ENCODE results near the gene PRKCZ.

Gene PRKCZ

DNA sequence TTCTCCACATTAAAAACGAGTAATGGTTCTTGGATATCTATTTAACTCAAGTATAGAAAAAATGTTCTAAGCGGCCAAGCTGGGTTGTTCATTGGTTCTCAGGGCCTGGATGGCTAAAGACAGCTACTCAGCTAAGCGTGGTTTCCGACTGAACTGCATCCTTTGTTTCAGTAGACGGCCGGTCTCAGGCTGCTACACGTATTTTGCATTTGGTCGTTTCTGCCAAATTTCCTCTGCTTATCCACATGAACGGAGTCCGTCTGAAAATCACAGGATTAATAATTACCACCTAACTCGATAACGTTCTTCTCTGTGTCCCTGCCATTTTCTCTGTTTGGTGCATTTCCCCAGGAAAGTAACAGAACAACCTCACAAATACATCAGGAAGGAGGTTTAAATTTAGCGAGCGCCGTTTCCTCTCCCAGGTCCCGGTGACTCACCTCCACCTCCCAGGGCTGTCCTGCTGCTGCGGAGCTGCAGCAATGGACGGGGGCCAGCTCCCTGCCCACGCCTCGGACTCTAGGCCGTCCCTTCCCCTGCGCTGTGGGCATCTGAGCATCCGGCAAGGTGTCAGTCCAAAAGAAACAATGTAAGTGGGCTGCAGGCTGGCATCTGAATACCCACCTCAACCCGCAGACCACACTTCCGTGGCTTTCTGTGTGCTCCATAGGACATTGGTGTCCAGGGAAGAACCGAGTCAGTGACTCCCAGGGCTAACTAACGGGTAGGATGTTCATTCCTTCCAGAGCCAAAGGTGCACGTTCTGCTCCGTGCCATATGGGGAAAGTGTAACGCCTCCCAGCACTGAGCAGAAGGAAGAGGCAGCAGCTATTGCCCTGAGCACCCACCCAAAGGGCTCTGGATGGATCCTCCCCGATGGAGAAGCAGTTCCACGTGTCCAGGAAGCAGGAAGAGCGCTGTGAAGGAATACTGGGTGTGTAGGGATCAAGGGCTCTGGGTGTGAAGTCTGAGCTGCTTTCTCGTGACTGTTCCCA is 35.2 kb upstream of the PRKCZ start:
- Histone ChIP-seq H3K18ac (ENCODE audit: low read length) (no peak overlapping the region), H4K8ac (ENCODE audit: low read depth, low read length) (no peak overlapping the region), H2AK5ac (ENCODE audit: low read depth, low read length) (no peak overlapping the region), H2BK15ac (ENCODE audit: low read length) (no peak overlapping the region), H2AFZ (ENCODE audit: low read length) (no peak overlapping the region), H3K23ac (ENCODE audit: low read depth, low read length, poor library complexity) (no peak overlapping the region), H2BK12ac (ENCODE audit: low read length) (no peak overlapping the region), H3K27ac (replicated peaks; ENCODE audit: low read length) (no peak overlapping the region), H3K14ac (ENCODE audit: low read length) (no peak overlapping the region), H3K9ac (ENCODE audit: low read depth, low read length, poor library complexity) (no peak overlapping the region), H3K9me3 (replicated peaks in 1 of 2; ENCODE audit: control insufficient read depth in 2 of 2, insufficient read depth in 1 of 2, low read depth in 1 of 2, low read length in 2 of 2) (no peaks in the 10 kb centered on the region), H3K36me3 (replicated peaks in 1 of 2; ENCODE audit: control insufficient read depth in 2 of 2, insufficient read depth in 2 of 2, low read length in 2 of 2) (no peaks in the 10 kb centered on the region), H3K4ac (ENCODE audit: low read length) (no peak overlapping the region), H3K4me3 (ENCODE audit: low read length in 2 of 2) (no peak overlapping the region), H3K4me2 (ENCODE audit: insufficient read depth, low read length, poor library complexity, severe bottlenecking) (no peak overlapping the region), H3K79me1 (ENCODE audit: low read depth, low read length) (no peaks in the 10 kb centered on the region), H2BK120ac (ENCODE audit: low read depth, low read length) (no peak overlapping the region), H3K27me3 (ENCODE audit: control insufficient read depth in 3 of 3, insufficient read depth in 3 of 3, low read depth in 1 of 3, low read length in 3 of 3) (peaks cover 6 to 62% (median 20%) of the 10 kb centered on the region in 3 experiments), H3K4me1 (ENCODE audit: control insufficient read depth in 2 of 2, insufficient read depth in 1 of 2, low read depth in 1 of 2, low read length in 2 of 2) (peaks cover 0 to 2% of the 10 kb centered on the region in 2 donors), H2BK5ac (ENCODE audit: low read length) (no peak overlapping the region), H4K91ac (ENCODE audit: low read depth, low read length, poor library complexity) (no peak overlapping the region)
- no CpG with 5 or more reads among the region's 34 CpGs for WGBS, 2 donors (ENCODE audit: extremely low coverage in 2 of 2, insufficient read length in 2 of 2, insufficient replicate concordance in 1 of 2)
- DNase-seq (ENCODE audit: low spot score) = no peak

DNA sequence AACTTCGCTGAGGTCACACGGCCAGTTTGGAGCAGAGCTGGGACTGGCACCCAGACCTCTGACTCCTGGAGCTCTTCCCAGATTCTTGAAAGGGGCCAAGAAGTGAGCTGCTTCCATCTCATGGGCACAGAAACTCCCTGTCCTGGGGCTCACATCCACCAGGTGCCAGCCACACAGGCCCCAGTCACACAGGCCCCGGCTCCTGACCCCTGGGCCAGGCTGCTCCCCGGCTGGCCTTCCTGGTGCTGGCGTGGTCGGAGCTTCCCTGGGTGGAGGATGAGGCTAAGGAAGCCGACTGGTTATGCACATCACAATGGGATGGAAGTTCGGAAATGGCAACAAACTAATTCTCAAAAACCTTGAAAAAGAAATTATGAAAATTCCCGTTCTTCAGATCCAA is 34.1 kb upstream of the PRKCZ start:
- H2AFZ ChIP-seq (ENCODE audit: low read length) = no peak overlapping the region
- H3K27me3 ChIP-seq (ENCODE audit: control insufficient read depth in 3 of 3, insufficient read depth in 3 of 3, low read depth in 1 of 3, low read length in 3 of 3) = peaks cover 10 to 73% (median 31%) of the 10 kb centered on the region in 3 experiments
- no peaks in the 10 kb centered on the region for H3K36me3 ChIP-seq (replicated peaks in 1 of 2; ENCODE audit: control insufficient read depth in 2 of 2, insufficient read depth in 2 of 2, low read length in 2 of 2)
- no peak overlapping the region for H2BK120ac ChIP-seq (ENCODE audit: low read depth, low read length)
- H3K14ac ChIP-seq (ENCODE audit: low read length) = no peak overlapping the region
- H4K8ac ChIP-seq (ENCODE audit: low read depth, low read length) = no peak overlapping the region
- no peak overlapping the region for H3K23ac ChIP-seq (ENCODE audit: low read depth, low read length, poor library complexity)
- no peak overlapping the region for H2BK15ac ChIP-seq (ENCODE audit: low read length)
- no peak overlapping the region for H2AK5ac ChIP-seq (ENCODE audit: low read depth, low read length)
- H4K91ac ChIP-seq (ENCODE audit: low read depth, low read length, poor library complexity) = no peak overlapping the region
- H3K9me3 ChIP-seq (replicated peaks in 1 of 2; ENCODE audit: control insufficient read depth in 2 of 2, insufficient read depth in 1 of 2, low read depth in 1 of 2, low read length in 2 of 2) = no peaks in the 10 kb centered on the region
- peaks cover 0 to 2% of the 10 kb centered on the region in 2 donors for H3K4me1 ChIP-seq (ENCODE audit: control insufficient read depth in 2 of 2, insufficient read depth in 1 of 2, low read depth in 1 of 2, low read length in 2 of 2)
- no peak overlapping the region for H3K9ac ChIP-seq (ENCODE audit: low read depth, low read length, poor library complexity)
- H3K18ac ChIP-seq (ENCODE audit: low read length) = no peak overlapping the region
- no peaks in the 10 kb centered on the region for H3K79me1 ChIP-seq (ENCODE audit: low read depth, low read length)
- H2BK5ac ChIP-seq (ENCODE audit: low read length) = no peak overlapping the region
- H3K4ac ChIP-seq (ENCODE audit: low read length) = no peak overlapping the region
- WGBS, 2 donors (ENCODE audit: extremely low coverage in 2 of 2, insufficient read length in 2 of 2, insufficient replicate concordance in 1 of 2) = no CpG with 5 or more reads among the region's 9 CpGs
- no peak overlapping the region for H3K4me2 ChIP-seq (ENCODE audit: insufficient read depth, low read length, poor library complexity, severe bottlenecking)
- H2BK12ac ChIP-seq (ENCODE audit: low read length) = no peak overlapping the region
- no peak overlapping the region for H3K4me3 ChIP-seq (ENCODE audit: low read length in 2 of 2)
- no peak for DNase-seq (ENCODE audit: low spot score)
- H3K27ac ChIP-seq (replicated peaks; ENCODE audit: low read length) = no peak overlapping the region

DNA sequence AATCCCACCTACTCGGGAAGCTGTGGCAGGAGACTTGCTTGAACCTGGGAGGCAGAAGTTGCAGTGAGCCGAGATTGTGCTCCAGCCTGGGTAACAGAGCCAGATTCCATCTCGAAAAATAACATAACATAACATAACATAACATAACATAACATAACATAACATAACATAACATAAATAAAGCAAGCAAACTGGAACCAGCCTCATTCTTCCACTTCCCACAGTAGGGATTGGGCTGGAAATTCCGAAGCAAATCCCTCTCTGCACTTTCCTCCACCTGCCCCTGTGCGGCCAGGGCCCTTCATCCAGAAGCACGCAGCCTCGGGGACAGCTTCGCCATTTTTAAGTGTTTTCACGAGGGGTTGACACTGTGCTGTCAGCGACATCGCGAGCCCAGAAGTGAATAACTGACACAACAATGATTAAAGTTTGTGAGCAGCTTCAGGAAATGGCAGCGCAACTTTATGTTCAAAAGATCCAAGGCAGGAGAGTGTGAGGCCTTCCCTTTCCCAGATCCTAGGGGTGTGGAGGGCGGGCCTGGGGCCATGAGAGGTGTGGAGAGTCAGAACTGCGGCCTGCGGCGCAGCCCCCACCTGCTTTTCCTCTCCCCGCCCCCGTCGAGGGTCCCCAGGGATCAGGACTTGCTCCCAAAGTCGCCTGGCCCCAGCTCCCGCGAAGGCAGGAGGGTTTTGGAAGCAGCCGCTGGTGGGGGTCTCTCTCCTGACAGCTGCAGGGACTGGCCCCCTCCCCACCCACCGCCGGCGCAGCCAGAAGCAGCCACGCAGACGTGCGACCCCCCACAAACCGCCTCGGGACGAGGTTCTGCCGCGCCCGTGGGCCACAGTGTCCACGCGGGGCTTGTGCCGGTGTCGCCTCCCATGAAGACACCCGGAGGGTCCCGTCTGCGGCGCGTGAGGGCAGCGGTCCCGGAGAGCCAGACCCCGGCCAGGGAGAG is 31.7 kb upstream of the PRKCZ start:
- H2AFZ ChIP-seq (ENCODE audit: low read length) = peak overlapping the region; percentile 11
- DNase-seq (ENCODE audit: low spot score) = no peak
- H3K4ac ChIP-seq (ENCODE audit: low read length) = no peak overlapping the region
- no peak overlapping the region for H3K27ac ChIP-seq (replicated peaks; ENCODE audit: low read length)
- no peak overlapping the region for H3K14ac ChIP-seq (ENCODE audit: low read length)
- no peak overlapping the region for H2BK15ac ChIP-seq (ENCODE audit: low read length)
- H3K79me1 ChIP-seq (ENCODE audit: low read depth, low read length) = no peaks in the 10 kb centered on the region
- H3K27me3 ChIP-seq (ENCODE audit: control insufficient read depth in 3 of 3, insufficient read depth in 3 of 3, low read depth in 1 of 3, low read length in 3 of 3) = peaks cover 10 to 92% (median 37%) of the 10 kb centered on the region in 3 experiments
- H2BK120ac ChIP-seq (ENCODE audit: low read depth, low read length) = no peak overlapping the region
- H3K23ac ChIP-seq (ENCODE audit: low read depth, low read length, poor library complexity) = no peak overlapping the region
- peaks cover 0 to 2% of the 10 kb centered on the region in 2 donors for H3K4me1 ChIP-seq (ENCODE audit: control insufficient read depth in 2 of 2, insufficient read depth in 1 of 2, low read depth in 1 of 2, low read length in 2 of 2)
- H3K36me3 ChIP-seq (replicated peaks in 1 of 2; ENCODE audit: control insufficient read depth in 2 of 2, insufficient read depth in 2 of 2, low read length in 2 of 2) = no peaks in the 10 kb centered on the region
- WGBS, 2 donors (ENCODE audit: extremely low coverage in 2 of 2, insufficient read length in 2 of 2, insufficient replicate concordance in 1 of 2) = no CpG with 5 or more reads among the region's 48 CpGs
- peak overlapping the region in 1 of 2 donors; percentile 44 for H3K4me3 ChIP-seq (ENCODE audit: low read length in 2 of 2)
- H2BK12ac ChIP-seq (ENCODE audit: low read length) = peak overlapping the region; percentile 34
- H3K18ac ChIP-seq (ENCODE audit: low read length) = peak overlapping the region; percentile 85
- H4K8ac ChIP-seq (ENCODE audit: low read depth, low read length) = no peak overlapping the region
- peak overlapping the region; percentile 67 for H3K4me2 ChIP-seq (ENCODE audit: insufficient read depth, low read length, poor library complexity, severe bottlenecking)
- no peaks in the 10 kb centered on the region for H3K9me3 ChIP-seq (replicated peaks in 1 of 2; ENCODE audit: control insufficient read depth in 2 of 2, insufficient read depth in 1 of 2, low read depth in 1 of 2, low read length in 2 of 2)
- no peak overlapping the region for H2AK5ac ChIP-seq (ENCODE audit: low read depth, low read length)
- H2BK5ac ChIP-seq (ENCODE audit: low read length) = no peak overlapping the region
- no peak overlapping the region for H4K91ac ChIP-seq (ENCODE audit: low read depth, low read length, poor library complexity)
- H3K9ac ChIP-seq (ENCODE audit: low read depth, low read length, poor library complexity) = peak overlapping the region; percentile 50

Measured in neuronal stem cell (in vitro differentiated cells).